ENCODE results near the gene AMDHD1.

AMDHD1 gene

DNA sequence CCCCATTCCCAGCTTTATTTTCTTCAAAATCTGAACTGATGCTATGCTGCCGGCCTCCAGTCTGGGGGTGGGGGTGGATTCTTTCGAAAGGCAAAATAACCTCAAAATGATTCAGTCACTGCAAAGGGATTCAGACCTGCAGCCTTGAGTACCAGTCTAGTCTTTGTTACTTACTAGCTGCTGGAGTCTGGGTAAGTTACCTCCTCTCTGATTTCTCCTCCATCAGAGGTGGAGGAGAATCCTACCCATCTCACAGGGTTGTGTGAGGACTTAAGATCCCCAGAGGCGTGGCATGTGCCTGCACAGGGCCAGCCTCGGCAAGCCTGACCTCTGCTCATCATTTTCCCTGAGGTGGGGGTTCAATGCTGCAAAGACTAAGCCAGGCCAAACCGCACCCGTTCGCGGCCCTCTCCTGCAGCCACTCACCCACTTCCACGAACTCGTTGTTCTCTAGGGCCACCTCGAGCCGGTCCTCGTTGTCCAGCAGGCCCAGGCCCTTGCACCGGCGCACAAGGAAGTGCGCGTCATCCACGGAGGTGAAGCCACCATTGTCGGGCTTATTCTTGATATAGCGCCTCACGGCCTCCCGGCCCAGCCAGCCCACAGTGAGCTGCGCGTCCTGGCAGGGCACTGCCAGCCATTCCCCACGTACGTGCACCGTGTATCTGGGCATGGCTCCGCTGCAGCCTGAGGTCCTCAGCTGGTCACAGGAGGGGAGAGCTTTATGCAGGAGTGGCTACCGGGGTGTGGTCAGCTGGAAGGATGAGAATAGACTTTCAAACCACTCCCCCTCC lies 52.3 kb downstream of the AMDHD1 start:
- no peak for DNase-seq (ENCODE audit: low read depth in 3 of 3)

DNA sequence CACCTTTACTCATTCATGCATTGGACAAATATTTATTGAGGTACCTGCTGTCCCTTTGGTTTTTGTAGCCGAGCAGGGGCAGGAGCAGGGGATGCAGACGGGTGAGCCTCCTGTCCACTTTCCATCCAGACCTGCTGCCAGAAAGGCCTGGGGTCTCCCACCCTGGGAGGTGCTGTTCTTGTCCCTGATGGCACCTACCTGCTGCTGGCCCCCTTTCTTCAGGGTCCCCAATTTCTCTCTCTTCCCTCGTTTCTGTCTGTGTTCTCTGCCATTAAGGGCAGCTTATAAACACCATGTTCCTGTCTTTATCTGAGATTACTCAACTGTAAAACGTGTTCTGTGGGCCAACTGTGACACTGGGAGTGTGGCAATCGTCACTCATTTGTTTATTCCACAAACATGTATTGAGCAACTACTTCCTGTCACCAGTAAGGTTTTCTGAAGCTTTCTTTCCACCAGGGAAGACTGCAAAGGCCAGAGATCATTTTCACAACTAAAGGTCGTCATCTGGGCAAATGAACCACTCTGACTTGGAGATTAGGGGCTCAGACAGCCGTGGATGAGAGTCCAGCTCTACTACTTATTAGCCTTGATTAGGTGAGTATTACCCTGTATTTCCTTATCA lies 53.0 kb downstream of the AMDHD1 start, which contains the start of gene HAL:
HAL (minus strand) TSS at position 311 of the 625 bp plus-strand sequence. CDS start 434 bp downstream, outside the sequence.
- no peak for DNase-seq (ENCODE audit: low read depth in 3 of 3)

DNA sequence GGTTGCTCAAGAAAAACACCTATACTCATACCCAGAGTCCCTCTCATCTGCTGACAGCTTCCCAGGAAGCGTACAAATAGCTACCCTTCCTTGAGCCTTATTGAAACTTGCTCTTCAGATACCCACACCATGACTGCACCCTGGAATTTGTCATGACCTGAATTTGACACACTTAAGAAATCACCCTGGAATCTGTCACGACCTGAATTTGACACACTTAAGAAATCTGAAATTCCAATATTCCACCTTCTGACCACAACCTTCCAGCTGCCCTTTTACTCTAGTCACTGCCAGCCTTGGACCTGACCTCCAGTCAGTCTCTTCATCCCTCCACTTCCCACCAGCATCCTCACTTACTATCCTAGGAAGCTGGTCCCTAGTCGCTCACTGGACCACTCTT lies 54.1 kb downstream of the AMDHD1 start:
- no peak for DNase-seq (ENCODE audit: low read depth in 3 of 3)

DNA sequence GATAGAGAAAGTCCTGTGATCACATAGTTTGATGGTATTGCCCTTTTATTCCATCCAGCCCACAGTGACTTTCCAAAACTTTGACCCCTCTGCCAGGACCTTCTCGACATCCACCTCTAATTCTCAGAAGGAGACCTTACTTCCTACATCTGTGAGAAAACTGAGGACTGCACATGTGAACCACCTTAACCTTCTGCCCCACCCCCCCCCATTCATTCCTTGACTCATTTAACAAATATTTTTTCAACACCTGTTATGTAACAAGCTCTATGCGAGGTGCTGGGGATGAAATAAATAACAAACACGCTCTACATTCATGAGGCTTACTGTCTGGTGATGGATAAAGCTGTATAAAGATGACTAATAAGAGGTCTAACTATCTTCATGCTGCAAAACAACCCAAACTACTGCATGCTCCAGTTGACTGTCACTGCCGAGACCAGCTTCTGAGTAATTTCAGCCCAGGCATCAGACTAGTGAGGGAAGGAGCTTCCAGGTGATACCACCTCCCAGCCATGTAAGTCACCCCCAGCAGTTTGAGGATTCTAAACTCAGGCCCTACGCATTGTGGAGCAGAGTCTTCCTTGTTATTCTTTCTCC lies 54.9 kb downstream of the AMDHD1 start:
- DNase-seq (ENCODE audit: low read depth in 3 of 3): no peak

DNA sequence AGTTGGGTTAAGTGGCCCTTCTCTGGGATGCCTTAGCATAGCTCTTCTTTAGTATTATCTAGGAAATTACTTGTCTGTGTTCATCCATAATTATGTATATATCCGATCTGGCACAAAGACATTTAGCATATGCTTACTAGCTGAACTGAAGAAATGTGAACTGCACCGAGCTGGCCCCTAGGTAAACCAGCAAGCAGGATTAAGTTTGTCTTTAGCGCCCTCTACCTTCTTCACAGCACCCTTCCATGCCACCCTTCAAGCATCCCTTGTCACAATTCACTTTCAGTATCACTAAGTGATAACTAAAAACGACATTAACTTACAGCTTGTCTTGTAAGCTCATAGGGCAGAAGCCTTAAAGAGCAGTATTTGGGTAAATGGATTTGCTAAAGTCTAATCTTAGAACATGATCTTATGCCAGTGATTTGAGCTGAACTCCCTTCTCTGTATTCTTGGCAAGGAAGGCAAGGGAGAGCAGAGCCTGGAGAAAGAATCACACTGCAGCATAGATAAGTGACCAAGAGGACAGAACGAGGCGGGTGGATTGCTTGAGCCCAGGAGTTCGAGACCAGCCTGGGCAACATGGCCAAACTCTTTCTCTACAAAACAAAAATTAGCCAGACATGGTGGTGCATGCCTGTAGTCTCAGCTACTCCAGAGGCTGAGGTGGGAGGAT lies 55.6 kb downstream of the AMDHD1 start:
- peak in 2 of 3 experiments; percentile 5 to 18 for DNase-seq (ENCODE audit: low read depth in 3 of 3)

DNA sequence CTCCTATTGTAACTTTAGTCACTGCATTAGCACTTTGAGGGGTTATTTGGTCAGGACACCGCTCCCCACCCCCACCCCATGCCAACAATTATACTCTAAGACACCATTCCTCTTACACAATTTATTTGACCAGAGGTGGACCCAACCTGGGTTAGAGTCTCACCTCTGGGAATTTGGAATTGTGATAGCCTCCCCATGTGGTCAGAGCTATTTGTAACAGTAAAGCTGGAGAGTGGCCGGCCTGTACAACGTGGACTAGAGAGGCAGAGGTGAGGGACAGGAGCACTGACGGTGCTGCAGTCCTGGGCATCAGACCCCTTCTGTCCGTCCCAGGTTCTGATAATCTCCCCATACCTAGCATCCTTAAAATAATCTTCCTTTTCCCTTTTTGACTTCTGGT lies 56.4 kb downstream of the AMDHD1 start:
- no peak for DNase-seq (ENCODE audit: low read depth in 3 of 3)

DNA sequence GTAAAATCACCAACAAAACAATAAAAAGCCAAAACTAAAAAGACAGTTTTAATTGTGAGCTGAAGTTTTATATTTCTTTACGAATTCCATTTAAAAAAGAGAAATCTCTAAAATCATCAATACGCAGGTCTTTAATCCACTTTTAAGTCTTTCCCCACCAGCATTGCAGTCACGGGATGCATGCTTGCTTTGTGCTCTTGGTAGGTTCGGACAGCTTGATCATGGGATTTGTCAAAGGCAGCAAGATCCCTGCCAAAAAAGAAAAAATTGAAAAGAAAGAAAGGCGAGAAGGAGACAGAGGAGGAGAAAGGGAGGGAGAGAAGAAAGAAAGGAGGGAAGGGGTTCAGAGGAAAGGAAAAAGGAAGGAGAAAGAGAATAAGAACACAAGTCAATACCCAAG lies 57.7 kb downstream of the AMDHD1 start:
- DNase-seq (ENCODE audit: low read depth in 3 of 3): no peak

DNA sequence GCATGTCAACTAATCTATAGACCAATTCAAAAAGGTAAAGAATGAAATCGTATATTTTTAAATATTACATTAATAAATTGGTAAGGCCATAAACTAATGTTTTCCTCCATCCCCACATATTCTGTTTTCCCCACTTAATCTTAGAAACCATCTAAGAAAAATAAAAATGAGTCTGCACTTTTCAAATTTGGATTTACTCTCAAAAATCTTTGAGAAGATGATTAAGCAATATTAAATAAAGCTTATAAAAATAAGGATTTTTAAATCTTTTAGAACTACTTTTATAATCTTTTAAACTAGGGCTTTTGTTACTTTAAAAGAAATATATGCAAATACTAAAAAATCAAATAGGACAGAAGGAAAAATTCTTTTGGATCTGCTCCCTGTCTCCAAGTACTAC lies 63.6 kb downstream of the AMDHD1 start:
- no peak for DNase-seq (ENCODE audit: low read depth in 3 of 3)

DNA sequence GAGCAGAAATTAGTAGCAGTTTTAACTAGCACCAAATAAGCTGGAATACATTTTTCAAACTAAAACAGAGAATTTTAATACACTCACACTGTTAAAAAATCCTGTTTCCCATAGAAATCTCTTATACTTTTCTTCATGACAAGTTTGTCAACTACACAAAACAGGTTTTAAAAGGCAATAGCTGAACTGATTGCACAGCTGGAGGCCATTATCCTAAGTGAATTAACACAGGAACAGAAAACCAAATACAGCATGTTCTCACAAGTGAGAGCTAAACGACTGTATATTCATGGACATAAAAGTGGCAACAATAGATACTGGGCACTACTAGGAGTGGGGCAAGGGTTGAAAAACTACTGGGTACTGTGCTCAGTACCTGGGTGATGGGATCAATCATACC lies 64.6 kb downstream of the AMDHD1 start:
- no peak for DNase-seq (ENCODE audit: low read depth in 3 of 3)

DNA sequence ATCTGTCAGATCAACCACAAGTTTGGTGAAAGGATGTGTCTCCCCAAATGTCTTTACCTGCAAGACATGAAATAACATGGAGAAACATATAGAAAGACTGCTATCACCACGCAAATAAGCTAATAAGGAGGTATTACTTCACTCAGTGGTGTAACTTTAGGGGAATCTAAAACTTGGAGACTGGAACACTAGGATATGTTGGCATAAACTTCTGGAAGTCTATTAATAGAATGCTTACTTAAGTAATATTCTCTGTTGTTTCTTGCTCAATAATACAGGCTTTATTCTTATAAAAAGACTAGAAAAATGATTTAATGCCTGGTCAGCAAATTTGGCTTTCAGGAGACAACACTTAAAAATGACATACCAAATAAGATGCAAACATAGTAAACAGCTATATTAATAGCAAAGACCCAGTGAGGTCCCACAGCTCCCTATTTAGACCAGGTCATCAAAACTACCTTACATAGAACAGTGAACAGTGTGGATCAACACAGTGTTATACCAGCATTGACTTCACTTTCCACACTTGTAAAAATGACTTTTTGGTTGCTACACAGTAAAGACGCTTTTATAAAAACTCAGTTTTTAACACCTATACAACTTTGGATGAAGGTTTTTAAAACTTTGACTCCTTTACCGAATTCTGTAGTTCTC lies 71.9 kb downstream of the AMDHD1 start:
- DNase-seq (ENCODE audit: low read depth in 3 of 3): no peak

DNA sequence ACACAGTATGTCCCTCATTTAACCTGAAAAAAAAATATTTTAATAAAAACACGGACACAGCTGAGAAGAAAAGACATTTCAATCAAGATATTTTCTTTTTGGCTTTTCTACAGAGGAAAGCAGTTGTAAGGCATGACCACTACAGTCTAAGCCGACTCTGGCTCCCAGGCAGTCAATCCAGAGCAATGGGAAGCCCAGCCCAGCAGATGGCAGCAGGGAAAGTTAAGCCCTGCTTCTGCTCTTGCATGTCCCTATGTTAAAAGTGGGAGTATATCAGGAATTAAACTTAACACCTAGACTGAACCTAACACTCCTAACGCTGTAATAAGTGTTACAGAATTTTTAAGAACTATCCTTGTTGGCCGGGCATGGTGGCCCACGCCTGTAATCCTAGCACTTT lies 72.5 kb downstream of the AMDHD1 start:
- DNase-seq (ENCODE audit: low read depth in 3 of 3): no peak
